Mesendoderm (in vitro differentiated cells): Measurements from ENCODE around the gene DLL1.

Source experiments
- DNase-seq: peaks from one replicate; pipeline ENCODE4 v3.0.0; 2013
- H2AK5ac ChIP-seq: 2 replicates; pipeline ENCODE4 v1.6.1; 2013; ENCODE audit warnings: low read length, inconsistent platforms
- H2BK120ac ChIP-seq: 2 replicates; pipeline ENCODE4 v1.6.1; 2013; ENCODE audit warnings: low read depth, mild to moderate bottlenecking, low read length, moderate library complexity, mixed read lengths
- H2BK15ac ChIP-seq: replicated peaks from 2 replicates; pipeline ENCODE4 v1.6.1; 2013; ENCODE audit warnings: low read depth, mild to moderate bottlenecking, moderate library complexity
- H2BK5ac ChIP-seq: 2 replicates; pipeline ENCODE4 v1.6.1; 2013; ENCODE audit warnings: low read length, inconsistent platforms
- H3K18ac ChIP-seq: 2 replicates; pipeline ENCODE4 v1.6.1; 2013; ENCODE audit warnings: mild to moderate bottlenecking, low read length, mixed read lengths
- H3K23ac ChIP-seq: one replicate; pipeline ENCODE4 v1.6.1; 2013; ENCODE audit warnings: low read length
- H3K27ac ChIP-seq: 2 replicates; pipeline ENCODE4 v1.5.1; 2013; ENCODE audit warnings: low read depth, mild to moderate bottlenecking, inconsistent platforms, low read length, moderate library complexity
- H3K27me3 ChIP-seq: 2 replicates; pipeline ENCODE4 v1.6.1; 2013; ENCODE audit warnings: low read length, control low read depth, mild to moderate bottlenecking, inconsistent platforms; ENCODE audit not compliant: insufficient read depth, poor library complexity
- H3K36me3 ChIP-seq: 2 replicates; pipeline ENCODE4 v1.6.1; 2013; ENCODE audit warnings: low read length, inconsistent platforms; ENCODE audit not compliant: control insufficient read depth, insufficient read depth
- H3K4ac ChIP-seq: one replicate; pipeline ENCODE4 v1.6.1; 2013; ENCODE audit warnings: low read depth, mild to moderate bottlenecking, low read length, moderate library complexity
- H3K4me1 ChIP-seq: 2 replicates; pipeline ENCODE4 v1.6.1; 2013; ENCODE audit warnings: low read depth, low read length, inconsistent platforms; ENCODE audit not compliant: control insufficient read depth
- H3K4me2 ChIP-seq: 2 replicates; pipeline ENCODE4 v1.6.1; 2013; ENCODE audit warnings: low read length
- H3K4me3 ChIP-seq: 2 replicates; pipeline ENCODE4 v1.5.1; 2013; ENCODE audit warnings: mild to moderate bottlenecking, low read length
- H3K56ac ChIP-seq: one replicate; pipeline ENCODE4 v1.6.1; 2013; ENCODE audit warnings: low read length
- H3K79me1 ChIP-seq: 2 replicates; pipeline ENCODE4 v1.6.1; 2013; ENCODE audit warnings: low read length, inconsistent platforms
- H3K79me2 ChIP-seq: 2 replicates; pipeline ENCODE4 v1.6.1; 2013; ENCODE audit warnings: mild to moderate bottlenecking, low read length; ENCODE audit not compliant: control insufficient read depth, insufficient read depth
- H3K9ac ChIP-seq: 2 replicates; pipeline ENCODE4 v1.6.1; 2013; ENCODE audit warnings: low read length, inconsistent platforms
- H4K5ac ChIP-seq: one replicate; pipeline ENCODE4 v1.6.1; 2013; ENCODE audit warnings: low read length
- H4K8ac ChIP-seq: one replicate; pipeline ENCODE4 v1.6.1; 2013; ENCODE audit warnings: low read depth, mild to moderate bottlenecking, control low read depth, low read length, moderate library complexity
- WGBS: extraction: QIAGEN DNeasy Blood & Tissue Kit; methylation state at CpG from one replicate; pipeline ENCODE4 v1.1.7; 2013; ENCODE audit warnings: low lambda C conversion rate, missing lambda C conversion rate; ENCODE audit not compliant: insufficient coverage; ENCODE audit errors: extremely low coverage; 5-methylcytosine and 5-hydroxymethylcytosine counted together

DLL1 gene

DNA sequence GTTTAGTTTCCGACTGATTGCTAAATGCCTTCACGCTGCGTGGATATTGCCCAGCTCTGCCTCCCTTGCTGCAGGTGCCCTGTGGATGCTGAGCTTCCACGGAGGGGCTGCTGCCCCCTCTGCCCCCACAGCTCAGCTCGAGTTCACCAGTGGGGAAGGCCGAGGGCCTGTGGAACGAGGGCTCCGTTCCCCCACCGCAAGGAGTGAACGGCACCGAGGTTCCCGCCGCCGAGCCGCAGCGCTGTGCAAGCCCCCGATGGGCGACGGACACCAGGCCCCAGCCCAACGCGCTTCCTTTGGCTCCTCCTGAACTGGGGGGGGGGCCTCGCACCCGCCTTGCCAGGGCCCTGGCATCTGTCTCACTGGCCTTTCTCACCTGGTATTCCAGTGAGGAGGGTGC, 17.7 kb downstream of the DLL1 start:
- H3K23ac ChIP-seq: no peak overlapping the region
- no peak overlapping the region for H4K8ac ChIP-seq
- no peak overlapping the region for H3K4ac ChIP-seq
- H3K79me2 ChIP-seq: no peaks in the 10 kb centered on the region
- DNase-seq: no peak
- H3K18ac ChIP-seq: no peak overlapping the region
- no peak overlapping the region for H2AK5ac ChIP-seq
- H3K4me2 ChIP-seq: no peak overlapping the region
- H3K4me3 ChIP-seq: no peak overlapping the region
- no peaks in the 10 kb centered on the region for H3K36me3 ChIP-seq
- no peaks in the 10 kb centered on the region for H3K27me3 ChIP-seq
- H3K9ac ChIP-seq: no peak overlapping the region
- no peak overlapping the region for H2BK5ac ChIP-seq
- peaks cover 2% of the 10 kb centered on the region for H3K4me1 ChIP-seq
- H3K79me1 ChIP-seq: no peaks in the 10 kb centered on the region
- WGBS: no CpG with 5 or more reads among the region's 23 CpGs
- no peak overlapping the region for H3K56ac ChIP-seq
- no peak overlapping the region for H2BK120ac ChIP-seq
- H2BK15ac ChIP-seq: no peak overlapping the region
- H4K5ac ChIP-seq: no peak overlapping the region
- no peak overlapping the region for H3K27ac ChIP-seq

DNA sequence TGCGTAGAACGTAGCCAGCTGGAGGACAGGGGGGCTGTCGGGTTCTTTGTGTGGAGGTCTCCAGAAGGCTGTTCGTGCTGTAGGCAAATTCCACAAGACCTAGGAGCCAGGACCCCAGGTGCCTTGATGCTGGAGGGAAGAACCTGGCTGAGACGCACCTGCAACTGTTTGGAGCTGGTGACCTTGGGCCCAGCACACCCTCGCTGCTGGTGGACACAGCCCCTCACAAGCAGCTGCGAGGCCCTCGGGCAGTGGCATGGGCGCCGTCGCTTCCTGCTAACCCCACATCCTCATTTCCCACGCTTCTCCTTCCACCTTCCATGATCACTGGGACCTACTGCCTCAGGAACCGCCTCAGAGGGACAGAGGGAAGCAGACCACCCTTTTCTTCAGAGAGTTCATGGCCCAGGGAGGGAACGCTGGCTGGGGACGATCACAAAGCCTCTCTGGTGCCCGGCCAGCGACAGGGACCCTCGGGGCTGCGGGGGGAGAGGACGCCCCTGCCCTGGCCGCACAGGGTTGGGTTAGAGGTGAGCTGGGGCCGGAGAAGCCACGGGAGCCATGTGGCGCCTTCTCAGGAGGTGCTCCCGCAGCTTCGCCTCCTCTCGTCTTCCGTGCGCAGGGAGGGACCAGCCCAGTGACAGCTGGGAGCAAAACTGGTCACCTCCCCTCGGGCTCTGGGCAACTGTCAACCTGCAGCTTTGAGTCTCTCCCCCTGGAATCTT, 18.4 kb downstream of the DLL1 start:
- Histone ChIP-seq H3K4me2 (no peak overlapping the region), H2BK120ac (no peak overlapping the region), H3K27me3 (no peaks in the 10 kb centered on the region), H2BK15ac (no peak overlapping the region), H3K4me1 (peaks cover 2% of the 10 kb centered on the region), H3K79me2 (no peaks in the 10 kb centered on the region), H3K4ac (no peak overlapping the region), H3K79me1 (no peaks in the 10 kb centered on the region), H3K56ac (no peak overlapping the region), H4K5ac (no peak overlapping the region), H2AK5ac (no peak overlapping the region), H3K4me3 (no peak overlapping the region), H2BK5ac (no peak overlapping the region), H3K9ac (no peak overlapping the region), H3K18ac (no peak overlapping the region), H3K36me3 (no peaks in the 10 kb centered on the region), H4K8ac (no peak overlapping the region), H3K27ac (no peak overlapping the region), H3K23ac (no peak overlapping the region)
- no CpG with 5 or more reads among the region's 30 CpGs for WGBS
- no peak for DNase-seq

DNA sequence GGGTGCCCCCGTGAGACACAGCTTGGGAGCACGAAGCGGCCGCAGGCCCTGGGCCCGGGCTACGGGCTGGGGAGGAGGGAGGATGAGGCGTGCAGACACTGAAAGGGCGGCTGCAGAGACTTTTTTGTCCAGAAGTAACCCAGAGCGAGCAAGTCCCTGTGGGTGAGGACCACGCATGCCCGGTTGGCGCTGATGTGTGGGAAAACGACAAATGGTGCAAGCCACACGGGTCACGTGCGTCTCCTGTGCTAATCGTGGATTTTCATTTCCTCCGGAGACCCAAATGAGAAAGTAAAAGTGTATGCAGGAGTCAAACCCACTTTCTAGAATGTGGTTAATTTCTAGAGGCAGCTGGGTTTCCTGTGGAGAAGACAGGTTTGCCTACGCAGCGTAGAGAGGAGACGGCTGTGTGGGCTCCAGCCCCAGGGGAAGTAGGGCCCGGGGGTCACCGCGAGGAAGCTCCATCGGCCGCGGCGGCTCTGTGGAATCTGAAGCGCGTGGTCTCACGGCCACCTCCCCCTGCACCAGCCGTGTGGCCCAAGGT, 19.0 kb downstream of the DLL1 start:
- Histone ChIP-seq H3K27ac (no peak overlapping the region), H3K4me1 (peaks cover 2% of the 10 kb centered on the region), H2AK5ac (no peak overlapping the region), H3K18ac (no peak overlapping the region), H2BK5ac (no peak overlapping the region), H3K4me3 (no peak overlapping the region), H3K79me1 (no peaks in the 10 kb centered on the region), H3K4me2 (no peak overlapping the region), H2BK15ac (no peak overlapping the region), H4K8ac (no peak overlapping the region), H4K5ac (no peak overlapping the region), H3K56ac (no peak overlapping the region), H3K79me2 (no peaks in the 10 kb centered on the region), H3K4ac (no peak overlapping the region), H3K36me3 (no peaks in the 10 kb centered on the region), H2BK120ac (no peak overlapping the region), H3K9ac (no peak overlapping the region), H3K23ac (no peak overlapping the region), H3K27me3 (no peaks in the 10 kb centered on the region)
- WGBS: no CpG with 5 or more reads among the region's 32 CpGs
- no peak for DNase-seq

DNA sequence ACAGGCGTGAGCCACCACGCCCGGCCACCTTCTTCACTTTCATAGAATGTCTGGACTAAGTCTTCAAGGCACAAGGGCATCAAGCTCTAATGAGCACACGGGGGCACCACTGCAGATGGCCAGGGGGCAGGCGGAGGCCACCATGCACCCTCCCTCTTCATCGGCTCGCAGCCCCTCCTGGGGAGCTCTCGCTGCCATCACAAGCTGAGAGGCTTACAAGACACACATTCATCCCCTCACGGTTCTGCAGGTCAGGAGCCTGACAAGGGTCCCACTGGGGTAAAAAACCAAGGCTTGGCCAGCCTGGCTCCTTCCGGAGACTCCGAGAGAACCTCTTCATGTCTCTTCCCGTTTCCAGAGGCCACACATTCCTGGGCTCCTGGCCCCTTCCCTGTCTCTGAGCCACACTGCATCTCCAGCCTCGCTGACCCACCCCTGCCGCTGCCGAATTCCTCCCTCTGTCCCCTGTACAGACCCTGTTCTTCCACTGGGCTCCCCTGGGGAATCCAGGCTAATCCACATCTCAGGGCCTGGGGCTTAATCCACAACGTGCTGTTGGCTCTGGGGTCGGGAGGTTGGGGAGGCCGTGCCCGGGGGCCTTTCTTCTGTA, 19.8 kb downstream of the DLL1 start:
- peaks cover 2% of the 10 kb centered on the region for H3K4me1 ChIP-seq
- H3K4ac ChIP-seq: no peak overlapping the region
- H3K27ac ChIP-seq: no peak overlapping the region
- H3K18ac ChIP-seq: no peak overlapping the region
- H3K4me2 ChIP-seq: no peak overlapping the region
- DNase-seq: peak; percentile 35
- H3K36me3 ChIP-seq: no peaks in the 10 kb centered on the region
- no peaks in the 10 kb centered on the region for H3K79me2 ChIP-seq
- no peak overlapping the region for H2BK120ac ChIP-seq
- H2AK5ac ChIP-seq: no peak overlapping the region
- no peak overlapping the region for H2BK5ac ChIP-seq
- no peaks in the 10 kb centered on the region for H3K79me1 ChIP-seq
- no CpG with 5 or more reads among the region's 19 CpGs for WGBS
- H3K56ac ChIP-seq: no peak overlapping the region
- H3K9ac ChIP-seq: no peak overlapping the region
- no peak overlapping the region for H4K5ac ChIP-seq
- H3K4me3 ChIP-seq: no peak overlapping the region
- no peaks in the 10 kb centered on the region for H3K27me3 ChIP-seq
- H3K23ac ChIP-seq: no peak overlapping the region
- H4K8ac ChIP-seq: no peak overlapping the region
- H2BK15ac ChIP-seq: no peak overlapping the region

DNA sequence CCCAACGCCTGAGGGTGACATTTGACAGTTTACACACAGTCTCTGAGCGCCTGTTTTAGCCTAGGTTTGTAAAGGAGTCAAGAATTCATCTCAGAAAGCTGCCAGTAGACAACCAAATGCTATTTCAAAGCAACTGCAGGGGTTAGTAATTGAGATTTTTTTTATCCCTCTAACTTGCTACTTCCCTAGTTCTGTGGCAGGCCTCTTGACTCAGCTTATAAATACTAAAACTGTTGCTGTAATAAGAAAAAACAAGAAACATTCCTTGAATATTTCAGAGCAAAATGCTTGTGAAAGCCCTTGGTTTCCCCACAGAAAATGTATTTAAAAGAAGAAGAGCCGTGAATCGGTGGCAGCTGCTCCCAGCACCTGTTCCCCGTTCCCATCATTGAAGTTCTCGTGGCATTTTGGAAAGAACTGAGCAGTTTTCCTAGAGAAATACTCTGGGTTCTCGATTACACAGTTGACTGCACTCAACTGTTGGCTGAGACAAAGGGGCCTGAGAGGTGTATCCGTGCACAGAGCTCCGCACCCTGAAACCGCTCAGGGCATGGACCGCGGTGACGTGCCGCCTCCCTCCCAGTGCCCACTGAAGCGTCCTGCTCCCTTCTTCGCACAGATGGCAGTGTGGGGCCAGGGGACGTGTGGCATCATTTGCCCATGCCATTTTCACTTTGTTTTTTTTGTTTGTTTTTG, 20.9 kb downstream of the DLL1 start:
- H3K27me3 ChIP-seq: no peaks in the 10 kb centered on the region
- no CpG with 5 or more reads among the region's 17 CpGs for WGBS
- H3K4me1 ChIP-seq: peaks cover 2% of the 10 kb centered on the region
- H2BK15ac ChIP-seq: no peak overlapping the region
- DNase-seq: no peak
- no peak overlapping the region for H3K27ac ChIP-seq
- no peak overlapping the region for H4K8ac ChIP-seq
- H3K4ac ChIP-seq: no peak overlapping the region
- H3K4me2 ChIP-seq: no peak overlapping the region
- H3K23ac ChIP-seq: no peak overlapping the region
- no peaks in the 10 kb centered on the region for H3K79me2 ChIP-seq
- H2AK5ac ChIP-seq: no peak overlapping the region
- H3K36me3 ChIP-seq: no peaks in the 10 kb centered on the region
- no peak overlapping the region for H3K18ac ChIP-seq
- no peak overlapping the region for H3K56ac ChIP-seq
- no peak overlapping the region for H3K4me3 ChIP-seq
- H2BK120ac ChIP-seq: no peak overlapping the region
- no peak overlapping the region for H3K9ac ChIP-seq
- H4K5ac ChIP-seq: no peak overlapping the region
- no peaks in the 10 kb centered on the region for H3K79me1 ChIP-seq
- H2BK5ac ChIP-seq: no peak overlapping the region
